CD4-positive, alpha-beta T cell (primary cell): Measurements from ENCODE around the gene CR1. TPM values are rescaled to one million over a fixed set of nuclear protein-coding genes. Genes with fewer than 3 reads are reported as not detected.

ENCODE experiments used
- ATAC-seq: fragments of 200-7000 bp; cut with Tn5 transposase; one replicate; pipeline ENCODE4 v1.10.0; 2022; ENCODE audit warnings: mild to moderate bottlenecking; ENCODE audit not compliant: poor library complexity
- CTCF ChIA-PET: fragments of 350-600 bp; sonication (Branson Sonifier 250); formaldehyde crosslinking; loops from one replicate; lab custom pipeline; 2021; ENCODE audit warnings: antibody characterized with exemption, inconsistent platforms; lab: Charles Lee
- POLR2A ChIA-PET: fragments of 350-600 bp; sonication (Branson Sonifier 250); formaldehyde crosslinking; loops from one replicate; lab custom pipeline; 2021; ENCODE audit warnings: antibody characterized with exemption, inconsistent platforms; lab: Charles Lee
- DNase-seq, 14 experiments: peaks; one replicate each; pipeline ENCODE4 v3.0.0-alpha.2; 2013 to 2020; ENCODE audit warnings: mixed read lengths in 2 of 14
- H3K27ac ChIP-seq, 2 donors: one replicate each; pipeline versions ENCODE4 v1.5.1 to v1.7.0; 2013; ENCODE audit warnings: low read length in 2 of 2, low read depth in 1 of 2, mild to moderate bottlenecking in 1 of 2
- H3K27me3 ChIP-seq, 2 experiments: 1 replicate in 1 of 2; 2 replicates in 1 of 2; pipeline versions ENCODE4 v1.6.1 to v1.7.0; 2013; ENCODE audit warnings: low read length in 2 of 2, control low read depth in 1 of 2, mild to moderate bottlenecking in 1 of 2, moderate library complexity in 1 of 2; ENCODE audit not compliant: insufficient read depth in 2 of 2, control insufficient read depth in 1 of 2
- H3K36me3 ChIP-seq: one replicate; pipeline ENCODE4 v1.6.1; 2013; ENCODE audit warnings: low read length, control low read depth; ENCODE audit not compliant: insufficient read depth
- H3K4me1 ChIP-seq: one replicate; pipeline ENCODE4 v1.6.1; 2013; ENCODE audit warnings: low read length, control low read depth; ENCODE audit not compliant: insufficient read depth
- H3K4me3 ChIP-seq: one replicate; pipeline ENCODE4 v1.5.1; 2013; ENCODE audit warnings: mild to moderate bottlenecking, low read length, moderate library complexity
- H3K9me3 ChIP-seq, 2 experiments: 1 replicate in 1 of 2; 2 replicates in 1 of 2; pipeline versions ENCODE4 v1.6.1 to v1.7.0; 2013; ENCODE audit warnings: low read length in 2 of 2, mild to moderate bottlenecking in 2 of 2, control low read depth in 1 of 2, moderate library complexity in 1 of 2; ENCODE audit not compliant: control insufficient read depth in 1 of 2, insufficient read depth in 1 of 2
- H3K27ac Mint-ChIP-seq: one replicate; pipeline ENCODE4 v1.8.0; 2020; ENCODE audit warnings: mixed read lengths
- H3K27me3 Mint-ChIP-seq: one replicate; pipeline ENCODE4 v1.8.0; 2021; ENCODE audit warnings: mixed read lengths
- H3K36me3 Mint-ChIP-seq: one replicate; pipeline ENCODE4 v1.8.0; 2021; ENCODE audit warnings: low read depth, mixed read lengths
- H3K4me1 Mint-ChIP-seq: one replicate; pipeline ENCODE4 v1.8.0; 2021; ENCODE audit warnings: low read depth, mixed read lengths
- H3K4me3 Mint-ChIP-seq: one replicate; pipeline ENCODE4 v1.8.0; 2020; ENCODE audit warnings: mild to moderate bottlenecking, mixed read lengths
- H3K9me3 Mint-ChIP-seq: one replicate; pipeline ENCODE4 v1.8.0; 2020; ENCODE audit warnings: mixed read lengths
- CTCF ChIP-seq: fragments of 200-600 bp; IDR thresholded peaks from one replicate; pipeline ENCODE4 v1.8.0; 2022; ENCODE audit warnings: antibody characterized with exemption, mild to moderate bottlenecking
- intact Hi-C, 2 experiments: fragments of 100-400 bp; cut with DNase I in 1 of 2; cut with micrococcal nuclease in 1 of 2; formaldehyde crosslinking; loops; one replicate each; pipeline versions ENCODE4 v1.15.1 to v1.9.0; 2023 to 2025; cut with DNase I, micrococcal nuclease
- total RNA-seq, 174 experiments: library from RNA in 2 of 174; stranded (reverse) in 2 of 174; gene quantifications; one replicate each; pipeline ENCODE4 v1.2.3 and lab custom pipeline; 2021 to 2026

Gene CR1
- total RNA-seq, 2 experiments from 2014 or later: 2.8 to 3.1 TPM

GRCh38 chr1:207502726-207503125 is 6.8 kb downstream of the CR1 start:
- ChIA-PET CTCF (no interaction called here), POLR2A (no interaction called here)
- Mint-ChIP-seq H3K4me1 (peaks cover 5% of the 10 kb centered on the region), H3K9me3 (no peaks in the 10 kb centered on the region), H3K27me3 (peaks cover 50% of the 10 kb centered on the region), H3K4me3 (no peak overlapping the region), H3K27ac (no peak overlapping the region), H3K36me3 (no peaks in the 10 kb centered on the region)
- no peaks in the 10 kb centered on the region for H3K9me3 ChIP-seq
- ATAC-seq (no peak), DNase-seq (no peak)
- TF ChIP-seq CTCF: no peak
- H3K4me3 ChIP-seq: no peak overlapping the region
- no peaks in the 10 kb centered on the region for H3K36me3 ChIP-seq
- H3K27ac ChIP-seq: no peak overlapping the region
- H3K4me1 ChIP-seq: no peaks in the 10 kb centered on the region
- H3K27me3 ChIP-seq: peaks cover 0 to 7% of the 10 kb centered on the region in 2 experiments
- intact Hi-C loops: loop anchor here in 1 of 2 experiments (5.0 kb wide), 1 partner anchor 870 kb away; no protein-coding TSS in a partner anchor

GRCh38 chr1:207503950-207504349 is 8.0 kb downstream of the CR1 start:
- no peaks in the 10 kb centered on the region for H3K4me1 ChIP-seq
- H3K27ac Mint-ChIP-seq: no peak overlapping the region
- H3K27me3 ChIP-seq: peaks cover 0 to 4% of the 10 kb centered on the region in 2 experiments
- DNase-seq (no peak), ATAC-seq (no peak)
- H3K36me3 Mint-ChIP-seq: no peaks in the 10 kb centered on the region
- H3K4me1 Mint-ChIP-seq: peaks cover 5% of the 10 kb centered on the region
- no peaks in the 10 kb centered on the region for H3K36me3 ChIP-seq
- no peaks in the 10 kb centered on the region for H3K9me3 ChIP-seq
- ChIA-PET CTCF (no interaction called here), POLR2A (no interaction called here)
- H3K4me3 ChIP-seq: no peak overlapping the region
- intact Hi-C loops: loop anchor here in 1 of 2 experiments (5.0 kb wide), 1 partner anchor 872 kb away; no protein-coding TSS in a partner anchor
- no peak overlapping the region for H3K27ac ChIP-seq
- TF ChIP-seq CTCF: no peak
- H3K4me3 Mint-ChIP-seq: no peak overlapping the region
- H3K27me3 Mint-ChIP-seq: peaks cover 42% of the 10 kb centered on the region
- H3K9me3 Mint-ChIP-seq: no peaks in the 10 kb centered on the region

GRCh38 chr1:207504438-207504837 is 8.5 kb downstream of the CR1 start:
- intact Hi-C loops: loop anchor here in 1 of 2 experiments (5.0 kb wide), 1 partner anchor 872 kb away; no protein-coding TSS in a partner anchor
- no peaks in the 10 kb centered on the region for H3K36me3 Mint-ChIP-seq
- Histone ChIP-seq H3K27ac (no peak overlapping the region), H3K4me3 (no peak overlapping the region), H3K27me3 (peaks cover 0 to 4% of the 10 kb centered on the region in 2 experiments), H3K9me3 (no peaks in the 10 kb centered on the region), H3K36me3 (no peaks in the 10 kb centered on the region), H3K4me1 (no peaks in the 10 kb centered on the region)
- H3K27me3 Mint-ChIP-seq: peaks cover 37% of the 10 kb centered on the region
- no peak for TF ChIP-seq CTCF
- ChIA-PET CTCF (no interaction called here), POLR2A (no interaction called here)
- no peak for ATAC-seq
- H3K4me3 Mint-ChIP-seq: no peak overlapping the region
- no peaks in the 10 kb centered on the region for H3K4me1 Mint-ChIP-seq
- no peak for DNase-seq
- no peak overlapping the region for H3K27ac Mint-ChIP-seq
- H3K9me3 Mint-ChIP-seq: no peaks in the 10 kb centered on the region
